ENCODE measurements around the gene ADAM15.

ADAM15 gene

GRCh38 chr1:155070158-155070621 lies 19.1 kb downstream of the ADAM15 start:
- DNase-seq (ENCODE audit: low read depth in 1 of 2, low spot score in 1 of 2): no peak

GRCh38 chr1:155070721-155071569 lies 19.8 kb downstream of the ADAM15 start:
- DNase-seq (ENCODE audit: low read depth in 1 of 2, low spot score in 1 of 2): peak in 1 of 2 donors; percentile 71

DNA sequence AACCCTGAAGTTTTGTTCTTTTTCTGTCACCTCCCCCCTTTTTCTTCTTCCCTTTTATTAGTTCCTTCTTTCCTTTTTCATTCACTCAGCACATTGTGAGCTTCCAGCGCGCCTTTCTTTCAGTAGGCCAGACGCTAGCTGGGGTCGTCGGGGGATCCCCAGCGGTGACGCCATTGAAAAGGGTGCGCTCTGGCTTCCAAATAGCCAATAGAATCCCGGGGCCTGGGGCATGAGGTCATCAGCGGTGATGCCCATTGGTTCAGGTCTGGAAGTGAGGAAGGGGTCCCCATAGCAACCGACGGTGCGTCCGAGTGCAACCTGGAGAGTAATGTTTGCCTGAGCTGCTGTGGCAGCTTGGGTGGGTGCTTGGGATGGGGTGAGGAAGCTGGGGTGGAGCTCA lies 20.6 kb downstream of the ADAM15 start:
- DNase-seq (ENCODE audit: low read depth in 1 of 2, low spot score in 1 of 2): no peak

- DNase-seq (ENCODE audit: low read depth in 1 of 2, low spot score in 1 of 2): no peak
Measured at GRCh38 chr1:155072531-155073289, 21.6 kb downstream of the ADAM15 start.

GRCh38 chr1:155073377-155074242 lies 22.5 kb downstream of the ADAM15 start:
- DNase-seq (ENCODE audit: low read depth in 1 of 2, low spot score in 1 of 2): no peak

DNA sequence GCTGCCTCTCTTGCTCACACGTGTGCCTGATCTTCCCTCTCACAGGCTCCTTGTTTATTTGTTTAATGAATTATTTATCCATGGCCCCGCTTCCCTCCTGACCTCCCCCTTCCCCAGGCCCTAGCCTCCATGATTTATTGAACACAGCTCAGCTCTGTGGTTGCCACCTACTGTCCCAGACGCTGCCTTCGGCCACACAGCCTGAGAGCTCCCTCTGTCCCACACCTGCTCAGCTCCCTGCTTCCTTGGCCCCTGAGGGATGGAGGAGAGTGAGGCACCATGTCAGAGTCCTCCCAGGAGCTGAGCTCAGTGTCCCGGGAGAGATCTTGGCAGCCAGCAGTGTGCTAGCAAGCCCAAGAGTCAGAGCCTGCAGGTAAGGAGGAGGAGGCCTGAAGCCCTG lies 24.4 kb downstream of the ADAM15 start:
- DNase-seq (ENCODE audit: low read depth in 1 of 2, low spot score in 1 of 2): no peak

GRCh38 chr1:155076371-155076770 lies 25.3 kb downstream of the ADAM15 start:
- DNase-seq (ENCODE audit: low read depth in 1 of 2, low spot score in 1 of 2): no peak

GRCh38 chr1:155077346-155077745 lies 26.2 kb downstream of the ADAM15 start:
- DNase-seq (ENCODE audit: low read depth in 1 of 2, low spot score in 1 of 2): no peak

DNA sequence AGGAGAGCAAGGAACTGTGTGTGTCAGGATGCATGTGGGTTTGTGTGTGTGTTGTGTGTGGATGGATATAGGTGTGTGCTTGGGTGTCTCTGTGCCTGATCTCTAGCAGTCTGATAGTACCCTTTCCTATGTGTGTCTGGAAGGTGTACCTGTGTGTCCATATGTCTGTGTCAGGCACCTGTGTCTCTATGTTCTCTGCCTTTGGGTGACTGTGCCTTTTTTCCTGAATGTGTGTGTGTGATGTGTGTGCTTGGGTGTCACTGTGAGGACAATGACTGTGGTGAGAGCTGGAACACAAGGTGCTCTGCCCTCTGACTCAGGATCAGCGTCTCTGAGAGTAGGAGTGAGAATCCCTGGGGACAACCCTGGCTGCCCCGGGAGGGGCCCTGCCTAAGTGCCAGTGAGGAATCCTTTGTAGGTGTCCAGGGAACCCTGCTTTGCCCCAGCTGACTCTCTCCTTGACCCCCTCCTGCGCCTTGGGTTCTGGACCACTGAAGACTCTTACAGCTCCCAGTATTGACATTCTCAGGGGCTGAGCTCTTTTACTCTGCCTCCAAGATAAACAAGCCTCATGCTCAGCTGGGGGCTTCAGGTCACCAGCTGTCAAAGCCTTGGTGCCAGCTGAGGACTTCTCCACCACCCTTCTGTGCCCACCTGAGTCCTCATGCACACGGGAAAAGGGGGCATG lies 26.8 kb downstream of the ADAM15 start:
- DNase-seq (ENCODE audit: low read depth in 1 of 2, low spot score in 1 of 2): no peak

DNA sequence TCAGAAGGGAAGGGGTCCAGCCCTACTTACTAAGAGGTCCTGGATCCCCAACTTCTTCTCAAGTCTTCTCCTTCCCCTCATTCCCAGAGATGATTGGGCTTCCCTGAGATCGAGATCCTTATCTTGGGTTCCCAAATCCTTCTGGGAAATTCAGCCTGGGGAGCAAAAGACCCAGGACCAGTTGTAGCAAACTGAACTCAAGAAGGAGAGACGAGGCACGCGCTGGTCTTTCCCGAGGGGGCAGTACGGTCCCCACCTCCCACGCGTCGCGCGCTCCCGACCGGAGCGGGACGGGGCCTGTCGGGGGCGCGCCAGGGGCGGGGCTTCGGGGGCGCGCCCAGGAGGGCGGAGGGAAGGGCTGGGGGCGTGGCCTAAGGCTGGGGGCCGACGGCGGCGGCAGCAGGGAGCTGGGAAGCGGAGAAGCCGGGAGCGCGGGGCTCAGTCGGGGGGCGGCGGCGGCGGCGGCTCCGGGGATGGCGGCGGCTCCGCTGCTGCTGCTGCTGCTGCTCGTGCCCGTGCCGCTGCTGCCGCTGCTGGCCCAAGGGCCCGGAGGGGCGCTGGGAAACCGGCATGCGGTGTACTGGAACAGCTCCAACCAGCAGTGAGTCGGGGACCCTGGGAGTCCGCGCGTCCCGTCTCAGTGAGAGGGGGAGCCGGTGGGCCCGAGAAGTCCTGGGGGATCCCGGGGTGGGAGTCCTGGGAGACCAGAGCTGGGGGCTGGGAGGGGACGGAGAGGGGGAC lies 27.5 kb downstream of the ADAM15 start, which contains the start of gene EFNA3:
EFNA3 (plus strand) TSS at position 369 of the 741 bp plus-strand sequence; CDS start at position 474, 105 bp downstream.
- DNase-seq (ENCODE audit: low read depth in 1 of 2, low spot score in 1 of 2): no peak

DNA sequence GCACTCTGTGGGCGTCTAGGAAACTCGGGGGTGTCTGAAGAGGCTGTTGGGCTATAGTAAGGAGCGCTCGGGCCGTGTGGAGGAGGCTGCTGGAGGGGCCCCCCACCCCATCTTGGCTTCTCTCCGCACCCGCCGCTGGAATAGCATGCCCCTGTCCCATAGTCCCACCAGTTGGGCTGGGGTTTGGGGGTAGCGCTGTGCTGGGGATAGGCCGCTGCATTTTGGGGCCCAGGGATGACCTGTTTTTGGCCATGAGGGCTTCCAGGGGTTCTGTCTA lies 28.0 kb downstream of the ADAM15 start:
- no peak for DNase-seq (ENCODE audit: low read depth in 1 of 2, low spot score in 1 of 2)

DNA sequence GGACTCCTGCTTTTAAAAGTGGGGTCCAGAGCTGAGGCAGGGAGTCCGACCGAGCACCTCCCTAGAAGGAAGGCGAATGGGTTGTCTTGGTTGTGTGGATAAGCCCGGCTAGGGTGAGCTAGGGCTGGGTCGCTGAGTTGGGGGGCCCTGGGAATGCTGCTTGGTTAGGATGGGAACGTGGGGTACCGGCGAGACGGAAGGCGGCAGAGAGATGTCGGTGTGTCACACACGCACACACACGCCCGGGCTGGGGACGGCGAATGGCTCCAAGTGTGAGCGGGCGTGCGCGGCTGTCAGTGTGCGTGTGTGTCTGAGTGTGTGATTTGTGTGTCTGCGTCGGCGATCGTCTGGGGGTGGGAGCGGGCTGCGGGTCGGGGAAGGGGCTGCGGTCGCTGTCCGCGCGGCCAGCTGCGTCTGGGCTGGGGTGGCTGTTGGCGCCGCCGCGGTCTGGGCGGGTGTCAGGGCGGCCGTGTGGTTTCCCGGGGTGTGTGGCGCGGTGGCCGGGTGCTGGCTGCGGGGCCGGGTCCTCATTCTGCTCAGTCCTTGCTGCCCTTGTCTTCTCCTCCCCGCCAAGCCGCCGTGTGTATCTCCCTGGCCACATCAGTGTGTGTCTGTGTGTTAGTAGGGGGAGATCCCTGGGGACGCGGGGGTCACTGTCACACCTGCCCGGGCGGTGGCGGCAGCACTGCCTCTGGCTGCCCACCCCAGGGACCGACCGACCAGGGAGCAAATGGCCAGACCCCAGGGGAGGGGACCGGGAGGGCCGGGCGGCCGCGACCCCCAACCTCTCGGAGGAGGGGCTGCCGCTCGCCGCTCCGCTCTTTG lies 28.6 kb downstream of the ADAM15 start:
- DNase-seq (ENCODE audit: low read depth in 1 of 2, low spot score in 1 of 2): no peak

DNA sequence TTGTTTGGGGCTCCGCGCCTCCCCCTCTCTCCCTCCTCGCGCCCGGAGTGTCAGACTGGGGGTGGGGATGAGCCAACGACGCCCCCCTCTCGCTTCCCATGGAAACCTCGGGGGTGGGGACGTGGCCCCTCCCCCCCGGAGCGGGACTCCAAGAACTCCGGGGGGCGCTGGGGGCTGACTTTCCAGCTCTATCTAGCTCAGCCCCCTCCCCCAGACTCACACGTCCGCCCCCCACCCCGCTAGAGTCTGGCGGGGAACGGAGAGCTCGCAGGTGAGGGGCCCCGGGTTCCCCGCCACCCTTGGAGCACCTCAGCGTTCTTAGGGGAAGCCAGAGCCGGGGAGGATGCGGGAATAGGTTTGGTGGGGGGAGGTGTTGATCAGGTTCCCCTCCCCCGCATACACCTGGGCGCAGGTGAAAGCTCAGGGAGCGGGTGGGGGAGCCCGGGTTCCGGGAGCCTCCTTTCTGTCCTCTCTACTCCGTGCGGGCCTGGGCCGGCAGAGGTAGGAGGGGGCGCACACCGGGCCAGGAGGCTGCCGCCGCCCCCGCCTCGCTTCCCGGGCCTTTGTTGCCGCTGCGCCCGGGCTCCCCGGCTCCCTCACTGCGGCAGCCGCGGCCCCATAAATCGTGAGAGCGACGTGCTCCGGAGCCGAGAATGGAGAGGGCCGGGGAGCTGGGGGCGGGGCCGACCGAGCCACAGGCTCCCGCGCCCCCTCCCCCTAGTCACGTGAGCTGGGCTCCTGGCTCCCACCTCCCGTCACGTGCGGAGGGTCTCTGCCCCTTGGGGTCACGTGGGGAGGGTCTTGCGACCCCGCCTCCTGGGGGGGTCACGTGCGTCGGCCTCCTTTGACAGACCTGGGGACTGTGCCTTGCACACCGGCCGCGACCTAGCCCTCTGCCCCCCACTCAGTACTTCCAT lies 29.5 kb downstream of the ADAM15 start:
- no peak for DNase-seq (ENCODE audit: low read depth in 1 of 2, low spot score in 1 of 2)

DNA sequence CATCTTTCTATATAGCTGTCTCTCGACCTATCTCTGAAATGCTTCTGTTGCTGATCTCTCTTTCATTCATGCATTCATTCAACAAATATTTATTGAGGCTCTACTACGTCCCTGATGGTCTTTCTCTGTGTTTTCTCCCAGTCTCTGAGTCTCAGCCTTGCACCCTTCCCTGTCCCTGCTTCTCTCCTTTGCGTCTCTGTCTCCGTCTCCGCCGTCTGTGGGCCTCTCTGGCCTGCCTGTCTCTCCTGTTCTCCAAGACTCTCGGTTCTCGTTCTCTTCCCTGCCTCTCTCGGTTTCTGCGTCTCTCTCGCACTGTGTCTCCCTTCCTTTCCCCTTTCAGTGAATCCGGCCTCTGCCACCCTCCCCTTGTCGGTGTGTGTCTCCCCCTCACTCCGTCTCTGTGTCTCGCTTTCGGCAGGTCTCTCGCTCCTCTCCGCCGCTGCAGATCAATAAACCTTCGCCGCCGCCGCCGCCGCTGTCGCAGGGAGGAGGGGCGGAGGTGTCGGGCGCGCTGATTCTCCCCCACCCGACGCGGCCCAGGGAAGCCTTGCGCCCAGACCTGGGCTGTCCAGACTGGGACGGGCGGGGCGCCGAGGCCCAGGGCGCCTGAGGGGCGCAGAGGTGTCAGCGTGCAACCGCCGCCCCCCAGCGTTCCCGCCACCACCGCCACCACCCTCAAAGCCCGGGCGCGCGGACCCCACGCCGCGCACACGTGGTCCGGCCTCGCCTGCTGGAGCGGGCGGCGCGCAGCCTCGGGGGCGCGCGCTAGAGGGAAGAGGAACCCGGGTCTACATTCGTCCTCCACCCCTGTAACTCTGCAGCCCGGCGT lies 30.6 kb downstream of the ADAM15 start:
- no peak for DNase-seq (ENCODE audit: low read depth in 1 of 2, low spot score in 1 of 2)

- no peak for DNase-seq (ENCODE audit: low read depth in 1 of 2, low spot score in 1 of 2)
Measured at GRCh38 chr1:155082301-155083051, 31.4 kb downstream of the ADAM15 start.

GRCh38 chr1:155083052-155083541 lies 32.0 kb downstream of the ADAM15 start:
- DNase-seq (ENCODE audit: low read depth in 1 of 2, low spot score in 1 of 2): no peak
